Midbrain (tissue), 1 donor: ENCODE data around the gene SUDS3.
"Not testable (repeated sequence)": the region's sequence is repeated elsewhere in the genome, so short reads cannot be mapped to it uniquely, and the experiment has no call there.

Source experiments
- DNase-seq: peaks from one replicate; lab custom pipeline; 2025; lab: John Stamatoyannopoulos, UW

The SUDS3 gene

GRCh38 chr12:118376089-118377020 lies at the start of gene SUDS3:
Gene SUDS3, plus strand, starts transcription at chr12:118376555. Its CDS starts 137 bp downstream, at chr12:118376692.
- peak; percentile 93 for DNase-seq

GRCh38 chr12:118326991-118327390 lies 49.4 kb upstream of the SUDS3 start:
- no peak for DNase-seq

GRCh38 chr12:118327391-118327790 lies 49.0 kb upstream of the SUDS3 start:
- no peak for DNase-seq

- no peak for DNase-seq
Observed at GRCh38 chr12:118328486-118329330, 47.6 kb upstream of the SUDS3 start.

GRCh38 chr12:118330421-118331018 lies 45.8 kb upstream of the SUDS3 start:
- no peak for DNase-seq

GRCh38 chr12:118332511-118332910 lies 43.8 kb upstream of the SUDS3 start:
- no peak for DNase-seq

- no peak for DNase-seq
Observed at GRCh38 chr12:118334241-118334640, 42.1 kb upstream of the SUDS3 start.

GRCh38 chr12:118334939-118335567 lies 41.3 kb upstream of the SUDS3 start:
- DNase-seq, result no peak

- DNase-seq, result no peak
Observed at GRCh38 chr12:118336123-118336522, 40.2 kb upstream of the SUDS3 start.

- DNase-seq, result no peak
Observed at GRCh38 chr12:118337194-118337838, 39.0 kb upstream of the SUDS3 start.

GRCh38 chr12:118342090-118342489 lies 34.3 kb upstream of the SUDS3 start:
- DNase-seq, result no peak

- no peak for DNase-seq
Observed at GRCh38 chr12:118344829-118345228, 31.5 kb upstream of the SUDS3 start.

GRCh38 chr12:118345355-118345754 lies 31.0 kb upstream of the SUDS3 start:
- no peak for DNase-seq

GRCh38 chr12:118346895-118347294 lies 29.5 kb upstream of the SUDS3 start:
- DNase-seq, result no peak

GRCh38 chr12:118347916-118348315 lies 28.4 kb upstream of the SUDS3 start:
- DNase-seq, result no peak

GRCh38 chr12:118350908-118351559 lies 25.3 kb upstream of the SUDS3 start:
- DNase-seq, result no peak

GRCh38 chr12:118353721-118354120 lies 22.6 kb upstream of the SUDS3 start:
- no peak for DNase-seq

- not testable (repeated sequence) for DNase-seq
Observed at GRCh38 chr12:118354503-118354902, 21.9 kb upstream of the SUDS3 start.

GRCh38 chr12:118354903-118355302 lies 21.5 kb upstream of the SUDS3 start:
- DNase-seq, result no peak

- DNase-seq, result no peak
Observed at GRCh38 chr12:118355843-118356242, 20.5 kb upstream of the SUDS3 start.

GRCh38 chr12:118356809-118357256 lies 19.5 kb upstream of the SUDS3 start:
- peak; percentile 66 for DNase-seq
